Ishikawa (cell line): ENCODE data around the gene C4B.

Experiments
- CEBPB ChIP-seq: IDR thresholded peaks from 2 replicates; pipeline ENCODE4 v1.6.1; 2012
- CREB1 ChIP-seq: IDR thresholded peaks from 2 replicates; pipeline ENCODE4 v1.6.1; 2012; ENCODE audit warnings: low read depth
- EGR1 ChIP-seq: IDR thresholded peaks from 2 replicates; pipeline ENCODE4 v1.6.1; 2012
- EP300 ChIP-seq: IDR thresholded peaks from 2 replicates; pipeline ENCODE4 v1.6.1; 2012; ENCODE audit warnings: borderline replicate concordance
- FOXM1 ChIP-seq: IDR thresholded peaks from 2 replicates; pipeline ENCODE4 v1.6.1; 2012; ENCODE audit warnings: low read depth, borderline replicate concordance
- NFIC ChIP-seq: IDR thresholded peaks from 2 replicates; pipeline ENCODE4 v1.6.1; 2012
- RAD21 ChIP-seq: IDR thresholded peaks from 2 replicates; pipeline ENCODE4 v1.6.1; 2012; ENCODE audit warnings: low read depth
- TAF1 ChIP-seq: IDR thresholded peaks from 2 replicates; pipeline ENCODE4 v1.6.1; 2012; ENCODE audit warnings: low read depth, mild to moderate bottlenecking
- TCF12 ChIP-seq: IDR thresholded peaks from 2 replicates; pipeline ENCODE4 v1.6.1; 2012; ENCODE audit warnings: low read depth
- TEAD4 ChIP-seq: IDR thresholded peaks from 2 replicates; pipeline ENCODE4 v1.6.1; 2012
- YY1 ChIP-seq: IDR thresholded peaks from 2 replicates; pipeline ENCODE4 v1.6.1; 2012; ENCODE audit warnings: low read depth
- ZBTB7A ChIP-seq: IDR thresholded peaks from 2 replicates; pipeline ENCODE4 v1.6.1; 2012; ENCODE audit warnings: low read depth
- TF ChIP-seq, protein P1 (sequence below): IDR thresholded peaks from 2 replicates; pipeline ENCODE4 v1.6.1; 2012
- TF ChIP-seq, protein P2 (sequence below): IDR thresholded peaks from 2 replicates; pipeline ENCODE4 v1.6.1; 2012; ENCODE audit warnings: low read depth, mild to moderate bottlenecking
- TF ChIP-seq, protein P3 (sequence below): IDR thresholded peaks from 2 replicates; pipeline ENCODE4 v1.6.1; 2012

The C4B gene

DNA sequence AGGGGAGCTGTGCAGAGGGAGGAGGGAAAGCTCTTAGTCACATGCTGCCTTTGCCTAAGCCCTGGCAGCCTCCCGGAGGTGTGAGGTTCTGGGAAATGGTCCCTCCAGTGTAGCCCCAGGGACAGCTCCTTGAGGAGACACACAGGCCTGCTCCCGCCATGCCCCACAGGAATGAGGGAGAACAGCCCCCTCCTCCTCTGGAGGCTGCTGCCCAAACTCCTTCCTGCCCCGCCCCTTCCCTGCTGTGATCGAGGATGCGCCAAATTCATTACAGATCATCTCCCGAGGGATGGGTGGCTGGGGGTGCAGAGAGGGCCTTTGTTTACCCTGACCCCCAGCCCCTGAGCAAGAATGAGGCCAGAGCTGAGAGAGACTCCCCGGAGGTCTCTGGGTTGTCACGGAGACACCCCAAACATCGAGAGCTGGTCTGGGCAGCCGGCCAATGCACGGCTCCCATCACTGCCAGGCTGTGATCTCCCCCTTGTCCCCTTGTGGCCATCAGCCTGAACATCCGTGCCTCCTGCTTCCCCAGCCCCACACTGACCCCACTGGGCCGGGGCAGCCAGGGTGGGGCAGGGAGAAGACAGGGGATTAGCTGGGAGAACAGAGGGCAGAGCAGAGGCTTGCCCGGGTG is 32.0 kb downstream of the C4B start:
- TF ChIP-seq TEAD4 (no peak), CEBPB (no peak), TCF12 (no peak), EP300 (no peak), FOXM1 (no peak), NFIC (0 out of 2 replicates have a peak, but pooled peaks have one; percentile 11)
- TF ChIP-seq, protein P1, sequence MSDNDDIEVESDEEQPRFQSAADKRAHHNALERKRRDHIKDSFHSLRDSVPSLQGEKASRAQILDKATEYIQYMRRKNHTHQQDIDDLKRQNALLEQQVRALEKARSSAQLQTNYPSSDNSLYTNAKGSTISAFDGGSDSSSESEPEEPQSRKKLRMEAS: peak; percentile 49

DNA sequence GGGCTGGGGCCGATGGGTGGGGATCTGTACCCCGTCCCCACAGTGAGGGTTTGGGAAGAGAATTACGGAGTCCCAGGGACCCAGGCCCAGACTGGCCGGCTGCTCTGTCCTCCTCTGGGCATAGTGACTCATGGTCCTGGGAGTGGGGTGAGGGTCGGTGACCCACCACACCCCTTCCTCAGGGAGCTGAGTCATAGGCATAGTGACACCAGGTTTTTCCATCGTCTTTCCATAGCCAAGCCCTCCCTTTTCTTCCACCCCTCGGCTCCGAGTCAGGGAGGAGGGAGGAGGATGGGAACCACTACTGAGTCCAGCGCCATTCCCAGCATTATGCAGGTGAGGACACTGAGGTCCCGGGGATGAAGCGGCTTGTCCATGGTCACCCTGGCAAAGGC is 32.5 kb downstream of the C4B start:
- TF ChIP-seq, protein P1: no peak
- TF ChIP-seq EP300 (no peak), RAD21 (no peak), TCF12 (no peak), FOXM1 (no peak), TEAD4 (no peak), YY1 (no peak), CEBPB (no peak), TAF1 (no peak)
- TF ChIP-seq, protein P2, sequence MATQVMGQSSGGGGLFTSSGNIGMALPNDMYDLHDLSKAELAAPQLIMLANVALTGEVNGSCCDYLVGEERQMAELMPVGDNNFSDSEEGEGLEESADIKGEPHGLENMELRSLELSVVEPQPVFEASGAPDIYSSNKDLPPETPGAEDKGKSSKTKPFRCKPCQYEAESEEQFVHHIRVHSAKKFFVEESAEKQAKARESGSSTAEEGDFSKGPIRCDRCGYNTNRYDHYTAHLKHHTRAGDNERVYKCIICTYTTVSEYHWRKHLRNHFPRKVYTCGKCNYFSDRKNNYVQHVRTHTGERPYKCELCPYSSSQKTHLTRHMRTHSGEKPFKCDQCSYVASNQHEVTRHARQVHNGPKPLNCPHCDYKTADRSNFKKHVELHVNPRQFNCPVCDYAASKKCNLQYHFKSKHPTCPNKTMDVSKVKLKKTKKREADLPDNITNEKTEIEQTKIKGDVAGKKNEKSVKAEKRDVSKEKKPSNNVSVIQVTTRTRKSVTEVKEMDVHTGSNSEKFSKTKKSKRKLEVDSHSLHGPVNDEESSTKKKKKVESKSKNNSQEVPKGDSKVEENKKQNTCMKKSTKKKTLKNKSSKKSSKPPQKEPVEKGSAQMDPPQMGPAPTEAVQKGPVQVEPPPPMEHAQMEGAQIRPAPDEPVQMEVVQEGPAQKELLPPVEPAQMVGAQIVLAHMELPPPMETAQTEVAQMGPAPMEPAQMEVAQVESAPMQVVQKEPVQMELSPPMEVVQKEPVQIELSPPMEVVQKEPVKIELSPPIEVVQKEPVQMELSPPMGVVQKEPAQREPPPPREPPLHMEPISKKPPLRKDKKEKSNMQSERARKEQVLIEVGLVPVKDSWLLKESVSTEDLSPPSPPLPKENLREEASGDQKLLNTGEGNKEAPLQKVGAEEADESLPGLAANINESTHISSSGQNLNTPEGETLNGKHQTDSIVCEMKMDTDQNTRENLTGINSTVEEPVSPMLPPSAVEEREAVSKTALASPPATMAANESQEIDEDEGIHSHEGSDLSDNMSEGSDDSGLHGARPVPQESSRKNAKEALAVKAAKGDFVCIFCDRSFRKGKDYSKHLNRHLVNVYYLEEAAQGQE: no peak
- TF ChIP-seq, protein P3, sequence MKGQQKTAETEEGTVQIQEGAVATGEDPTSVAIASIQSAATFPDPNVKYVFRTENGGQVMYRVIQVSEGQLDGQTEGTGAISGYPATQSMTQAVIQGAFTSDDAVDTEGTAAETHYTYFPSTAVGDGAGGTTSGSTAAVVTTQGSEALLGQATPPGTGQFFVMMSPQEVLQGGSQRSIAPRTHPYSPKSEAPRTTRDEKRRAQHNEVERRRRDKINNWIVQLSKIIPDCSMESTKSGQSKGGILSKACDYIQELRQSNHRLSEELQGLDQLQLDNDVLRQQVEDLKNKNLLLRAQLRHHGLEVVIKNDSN: no peak

DNA sequence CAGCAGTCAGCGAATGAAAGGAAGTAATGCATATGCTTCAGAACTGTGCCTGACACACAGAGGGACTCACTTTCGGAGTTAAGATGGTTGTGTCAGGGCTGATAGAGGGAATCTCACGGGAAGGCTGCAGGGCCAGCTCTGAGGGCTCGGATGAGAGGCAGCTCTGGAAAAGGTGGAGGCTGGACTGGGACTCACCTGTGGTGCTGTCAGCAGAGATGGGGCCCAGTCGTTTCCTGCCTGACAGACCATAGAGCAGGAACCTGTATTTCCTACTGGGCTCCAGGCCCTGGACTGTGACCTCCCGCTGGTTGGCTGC is 32.9 kb downstream of the C4B start:
- TF ChIP-seq RAD21 (no peak), EP300 (no peak), YY1 (no peak)
- TF ChIP-seq, protein P1: no peak
- TF ChIP-seq, protein P2: no peak

DNA sequence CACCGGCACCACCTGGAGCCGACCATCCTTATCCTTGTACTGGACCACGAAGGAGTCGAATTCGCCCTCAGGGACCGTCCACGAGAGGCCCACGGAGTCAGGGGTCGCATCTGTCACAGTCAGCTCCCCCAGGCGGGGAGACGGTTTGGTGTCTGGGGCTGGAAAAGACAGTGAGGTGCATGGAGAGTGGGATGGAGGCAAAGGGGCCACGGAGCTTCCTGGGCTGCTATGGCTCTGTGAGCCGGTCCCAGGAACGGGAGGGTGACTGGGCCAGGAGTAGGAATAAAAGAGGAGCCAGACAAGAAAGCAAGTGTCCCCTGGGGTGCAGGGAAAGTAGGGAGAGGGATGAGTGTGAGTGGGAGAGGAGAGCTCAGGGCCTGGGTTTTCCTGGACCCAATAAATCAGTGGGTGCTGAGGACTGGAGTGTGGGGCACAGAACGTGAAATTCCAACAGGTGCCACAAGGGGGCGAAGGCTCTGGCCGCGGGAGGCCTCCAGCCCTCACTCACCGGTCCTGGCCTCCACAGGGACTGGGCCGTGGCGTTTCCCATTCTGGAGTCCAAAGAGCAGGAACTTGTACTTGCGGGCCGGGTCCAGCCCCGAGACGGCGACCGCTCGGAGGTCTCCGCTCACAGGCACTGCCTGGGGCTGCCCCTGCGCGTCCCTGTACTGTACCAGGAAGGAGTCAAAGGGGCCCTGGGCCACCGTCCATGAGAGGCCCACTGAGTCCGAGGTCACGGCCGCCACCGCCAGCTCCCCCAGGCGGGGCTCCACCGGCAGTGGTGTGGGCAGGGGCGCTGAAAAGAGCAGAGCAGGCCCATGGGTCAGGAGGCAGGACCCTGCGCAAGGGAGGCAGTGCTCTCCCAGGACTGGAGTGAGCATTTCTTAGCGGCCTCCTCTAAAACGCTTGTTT is 33.5 kb downstream of the C4B start:
- TF ChIP-seq RAD21: peak; percentile 63
- TF ChIP-seq, protein P2: no peak
- peak; percentile 59 for TF ChIP-seq TEAD4
- TF ChIP-seq YY1: no peak
- no peak for TF ChIP-seq TCF12

- TF ChIP-seq CEBPB (no peak), YY1 (no peak), TAF1 (no peak), CREB1 (no peak), TEAD4 (no peak), NFIC (no peak), RAD21 (no peak), ZBTB7A (no peak), EP300 (no peak), EGR1 (no peak), FOXM1 (no peak), TCF12 (no peak)
- TF ChIP-seq, protein P2: no peak
- TF ChIP-seq, protein P3: no peak
- TF ChIP-seq, protein P1: no peak
Observed at GRCh38 chr6:32050562-32050961, 36.0 kb downstream of the C4B start.
